NCI-H446 treated with DMSO at 0.1 percent for 48 hours (cell line): ENCODE results near the gene NFATC2IP.
"Not testable (repeated sequence)": the region's sequence is repeated elsewhere in the genome, so short reads cannot be mapped to it uniquely, and the experiment has no call there.

Source experiments
- DNase-seq: peaks from one replicate; lab custom pipeline; 2025; lab: John Stamatoyannopoulos, UW

NFATC2IP gene

DNA sequence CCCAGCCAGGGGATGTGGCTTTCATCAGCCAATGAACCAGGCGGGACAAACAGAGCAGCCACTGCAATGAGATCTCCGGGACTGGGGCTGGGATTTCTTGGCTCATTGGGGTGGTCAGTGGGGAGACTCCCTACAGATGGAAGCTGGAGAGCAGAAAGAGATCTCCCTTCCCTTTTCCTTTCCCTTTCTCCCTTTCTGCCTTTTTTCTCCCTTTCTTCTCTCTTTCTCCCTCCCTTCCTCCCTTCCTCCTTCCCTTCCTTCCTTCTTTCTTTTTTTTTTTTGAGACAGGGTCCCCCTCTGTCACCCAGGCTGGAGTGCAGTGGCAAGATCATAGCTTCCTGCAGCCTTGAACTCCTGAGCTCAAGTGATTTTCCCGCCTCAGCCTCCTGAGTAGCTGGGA lies 48.1 kb downstream of the NFATC2IP start:
- DNase-seq = no peak

GRCh38 chr16:28999577-28999976 lies 48.8 kb downstream of the NFATC2IP start:
- DNase-seq = no peak

- no peak for DNase-seq
Measured at GRCh38 chr16:29000019-29000418, 49.3 kb downstream of the NFATC2IP start.

DNA sequence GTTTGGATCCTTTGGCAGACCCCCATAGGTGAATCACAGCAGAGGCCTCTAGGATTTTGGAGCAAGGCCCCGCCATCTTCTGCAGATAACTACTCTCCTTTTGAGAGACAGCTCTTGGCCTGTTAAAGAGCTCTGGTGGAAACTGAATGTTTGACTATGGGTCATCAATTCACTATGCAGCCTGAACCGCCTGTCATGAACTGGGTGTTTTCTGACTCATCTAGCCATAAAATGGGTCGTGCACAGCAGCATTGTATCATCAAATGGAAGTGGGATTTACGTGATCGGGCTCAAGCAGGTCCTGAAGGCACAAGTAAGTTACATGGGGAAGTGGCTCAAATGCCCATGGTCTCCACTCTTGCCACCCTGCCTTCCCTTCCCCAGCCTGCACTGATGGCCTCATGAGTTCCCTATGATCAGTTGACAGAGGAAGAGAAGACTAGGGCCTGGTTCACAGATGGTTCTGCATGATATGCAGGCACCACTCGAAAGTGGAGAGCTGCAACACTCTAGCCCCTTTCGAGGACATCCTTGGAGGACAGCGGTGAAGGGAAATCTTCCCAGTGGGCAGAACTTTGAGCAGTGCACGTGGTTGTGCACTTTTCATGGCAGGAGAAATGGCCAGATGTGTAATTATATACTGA lies 53.9 kb downstream of the NFATC2IP start:
- DNase-seq = not testable (repeated sequence)

DNA sequence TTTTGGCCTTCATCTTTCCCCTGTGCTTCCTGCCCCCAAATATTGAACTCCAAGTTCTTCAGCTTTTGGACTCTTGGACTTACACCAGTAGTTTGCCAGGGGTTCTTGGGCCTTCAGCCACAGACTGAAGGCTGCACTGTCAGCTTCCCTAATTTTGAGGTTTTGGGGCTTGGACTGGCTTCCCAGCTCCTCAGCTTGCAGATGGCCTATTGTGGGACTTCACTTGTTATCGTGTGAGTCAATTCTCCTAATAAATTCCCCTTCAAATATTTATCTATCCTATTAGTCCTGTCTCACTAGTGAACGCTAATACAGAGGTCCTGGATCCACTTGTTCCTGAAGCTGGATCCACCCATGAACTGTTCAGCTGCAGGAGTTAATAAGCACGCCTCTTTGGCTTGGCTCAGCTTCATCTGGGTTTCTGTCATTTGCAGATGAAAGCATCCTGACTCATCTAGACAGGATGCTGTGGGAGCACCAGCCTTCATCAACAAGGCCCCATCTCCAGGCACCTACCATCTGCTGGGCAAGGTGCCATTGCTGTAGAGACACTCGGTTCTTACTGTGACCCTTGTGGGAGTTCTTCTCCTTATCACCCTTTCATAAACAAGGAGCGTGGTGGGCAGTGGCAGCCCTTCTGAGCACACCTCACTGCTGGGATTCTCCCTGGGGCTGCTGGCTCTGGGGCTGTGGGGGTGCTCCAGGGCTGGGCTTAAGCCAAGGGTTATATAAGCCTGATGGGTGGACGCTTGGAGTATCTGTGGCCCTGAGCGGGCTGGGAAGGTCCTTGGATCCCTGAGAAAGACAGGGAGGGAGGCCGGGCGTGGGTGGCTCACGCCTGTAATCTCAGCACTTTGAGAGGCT lies 57.2 kb downstream of the NFATC2IP start:
- no peak for DNase-seq

DNA sequence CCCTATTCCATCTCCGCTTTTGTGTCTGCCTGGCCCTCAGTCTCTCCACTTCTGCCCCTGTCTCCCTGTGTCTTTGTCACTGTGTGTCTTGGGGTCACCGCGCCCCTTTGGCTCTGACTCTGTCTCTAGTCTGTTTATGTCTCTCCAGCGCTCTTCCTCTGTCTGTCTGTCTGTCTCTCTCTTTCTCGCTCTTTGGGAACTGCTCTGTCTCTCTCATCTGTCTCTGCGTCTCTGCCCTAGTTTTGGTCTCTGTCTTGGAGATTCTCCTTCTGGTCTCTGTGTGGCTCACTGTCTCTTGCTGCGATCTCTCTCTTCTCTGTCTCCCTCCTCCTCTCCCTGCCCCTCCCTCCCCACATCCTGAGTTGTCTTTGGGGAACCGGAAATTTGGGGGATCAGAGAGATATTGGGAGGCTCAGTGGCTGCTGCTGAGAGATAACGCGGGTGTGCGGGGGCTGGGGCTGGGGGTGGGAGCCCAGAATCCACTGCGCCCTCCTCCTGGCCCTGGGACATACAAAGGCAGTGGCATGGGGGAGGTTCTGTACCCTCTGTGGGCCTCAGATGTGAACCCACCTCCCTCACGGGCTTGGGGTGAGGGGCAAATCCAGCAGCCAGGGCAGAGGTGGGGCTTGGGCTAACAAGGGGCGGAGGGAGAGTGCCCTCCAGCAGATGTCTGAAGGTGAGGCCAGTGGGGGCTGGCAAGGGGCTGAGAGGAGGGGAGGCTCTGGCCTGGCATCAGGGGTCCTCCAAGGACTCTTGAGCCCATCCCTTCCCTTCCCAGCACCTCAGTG lies 58.5 kb downstream of the NFATC2IP start:
- DNase-seq = no peak

- DNase-seq = no peak
Measured at GRCh38 chr16:29009838-29010166, 59.1 kb downstream of the NFATC2IP start.

DNA sequence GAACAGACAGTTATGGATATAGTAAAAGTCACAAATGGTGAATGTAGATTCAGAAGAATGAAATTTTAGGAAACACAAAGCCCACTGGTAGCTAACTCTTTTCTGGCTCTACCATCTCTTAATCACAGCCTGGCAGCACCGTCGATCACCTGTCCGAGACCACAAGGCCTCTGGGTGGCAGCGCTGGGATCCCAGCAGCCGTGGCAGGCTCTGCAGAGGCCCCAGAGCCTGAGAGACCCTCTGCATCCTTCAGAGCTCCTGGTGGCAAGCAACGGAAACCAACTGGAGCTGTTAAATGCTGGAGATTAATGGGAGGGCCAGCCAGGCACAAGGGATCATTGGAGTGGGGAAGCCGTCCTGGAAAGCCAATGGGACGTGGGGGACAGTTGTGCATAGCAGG lies 60.4 kb downstream of the NFATC2IP start:
- no peak for DNase-seq

- no peak for DNase-seq
Measured at GRCh38 chr16:29011851-29012250, 61.1 kb downstream of the NFATC2IP start.

DNA sequence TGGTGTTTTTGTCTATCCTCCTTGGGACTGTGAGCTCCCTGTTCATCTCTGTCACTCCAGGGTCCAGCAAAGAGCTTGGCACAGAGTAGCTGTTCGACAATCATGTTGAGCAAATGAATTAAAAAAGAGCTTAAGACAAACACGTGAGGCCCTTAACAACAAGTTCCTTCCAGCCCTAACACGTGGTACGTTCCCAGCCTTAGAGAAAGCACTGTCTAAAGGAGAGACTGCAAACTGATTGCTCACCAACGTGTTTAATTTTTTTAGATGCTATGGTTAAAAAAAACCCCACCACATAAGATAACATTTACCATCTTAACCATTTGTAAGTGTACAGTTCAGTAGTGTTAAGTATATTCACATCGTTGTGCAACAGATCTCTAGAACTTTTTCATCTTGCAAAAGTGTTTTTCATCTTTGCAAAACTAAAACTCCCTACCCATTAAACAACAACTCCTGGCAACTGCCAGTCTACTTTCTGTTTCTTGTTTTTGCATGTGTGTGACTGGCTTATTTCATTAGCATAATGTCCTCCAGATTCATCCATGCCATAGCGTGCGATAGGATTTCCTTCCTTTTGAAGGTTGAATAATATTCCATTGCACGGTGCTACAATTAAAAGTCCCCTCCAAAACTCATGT lies 62.3 kb downstream of the NFATC2IP start:
- no peak for DNase-seq

DNA sequence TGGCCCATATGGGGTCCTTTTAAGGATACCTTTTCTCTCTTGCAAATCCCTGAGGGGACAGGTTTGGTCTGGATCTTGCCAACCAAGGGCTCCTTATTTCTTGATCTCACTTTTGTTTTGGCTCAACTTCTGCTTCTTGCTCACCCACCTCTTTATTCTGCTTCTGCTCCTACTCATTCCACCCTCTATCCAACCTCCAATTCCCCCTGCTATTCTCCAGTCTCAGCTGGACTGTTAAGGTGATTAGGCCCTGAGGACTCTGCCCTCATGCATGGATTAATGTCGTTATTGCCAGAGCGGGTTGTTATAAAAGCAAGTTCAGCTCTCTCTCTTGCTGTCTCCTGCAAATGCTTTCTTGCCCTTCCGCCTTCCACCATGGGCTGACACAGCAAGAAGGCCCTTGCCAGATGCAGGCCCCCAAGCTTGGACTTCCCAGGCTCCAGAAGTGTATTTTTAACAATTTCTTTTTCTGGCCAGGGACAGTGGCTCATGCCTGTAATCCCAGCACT lies 63.9 kb downstream of the NFATC2IP start:
- no peak for DNase-seq
